ENCODE results near the gene TMEM259.
"Not testable (repeated sequence)": the region's sequence is repeated elsewhere in the genome, so short reads cannot be mapped to it uniquely, and the experiment has no call there.

DNA sequence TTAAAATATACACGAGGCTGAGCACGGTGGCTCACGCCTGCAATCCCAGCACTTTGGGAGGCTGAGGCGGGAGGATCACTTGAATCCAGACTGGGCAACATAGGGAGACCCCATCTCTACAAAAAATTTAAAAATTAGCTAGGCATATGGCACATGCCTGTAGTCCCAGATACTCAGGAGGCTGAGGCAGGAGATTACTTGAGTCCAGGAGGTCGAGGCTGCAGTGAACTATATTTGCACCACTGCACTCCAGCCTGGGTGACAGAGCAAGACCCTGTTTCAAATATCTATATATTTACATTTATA, 2.9 kb upstream of the TMEM259 start:
- TF ChIP-seq, protein P1, sequence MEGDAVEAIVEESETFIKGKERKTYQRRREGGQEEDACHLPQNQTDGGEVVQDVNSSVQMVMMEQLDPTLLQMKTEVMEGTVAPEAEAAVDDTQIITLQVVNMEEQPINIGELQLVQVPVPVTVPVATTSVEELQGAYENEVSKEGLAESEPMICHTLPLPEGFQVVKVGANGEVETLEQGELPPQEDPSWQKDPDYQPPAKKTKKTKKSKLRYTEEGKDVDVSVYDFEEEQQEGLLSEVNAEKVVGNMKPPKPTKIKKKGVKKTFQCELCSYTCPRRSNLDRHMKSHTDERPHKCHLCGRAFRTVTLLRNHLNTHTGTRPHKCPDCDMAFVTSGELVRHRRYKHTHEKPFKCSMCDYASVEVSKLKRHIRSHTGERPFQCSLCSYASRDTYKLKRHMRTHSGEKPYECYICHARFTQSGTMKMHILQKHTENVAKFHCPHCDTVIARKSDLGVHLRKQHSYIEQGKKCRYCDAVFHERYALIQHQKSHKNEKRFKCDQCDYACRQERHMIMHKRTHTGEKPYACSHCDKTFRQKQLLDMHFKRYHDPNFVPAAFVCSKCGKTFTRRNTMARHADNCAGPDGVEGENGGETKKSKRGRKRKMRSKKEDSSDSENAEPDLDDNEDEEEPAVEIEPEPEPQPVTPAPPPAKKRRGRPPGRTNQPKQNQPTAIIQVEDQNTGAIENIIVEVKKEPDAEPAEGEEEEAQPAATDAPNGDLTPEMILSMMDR (IDR thresholded peaks at IDR 0.05), result not testable (repeated sequence)
- not testable (repeated sequence) for TF ChIP-seq POLR2A (IDR thresholded peaks at IDR 0.05)
